ENCODE results near the gene MYG1. TPM values are rescaled to one million over a fixed set of nuclear protein-coding genes. Genes with fewer than 3 reads are reported as not detected.

MYG1 gene
- total RNA-seq, 4 donors from 2014 or later = 38.2 to 54.6 (median 46.3) TPM

DNA sequence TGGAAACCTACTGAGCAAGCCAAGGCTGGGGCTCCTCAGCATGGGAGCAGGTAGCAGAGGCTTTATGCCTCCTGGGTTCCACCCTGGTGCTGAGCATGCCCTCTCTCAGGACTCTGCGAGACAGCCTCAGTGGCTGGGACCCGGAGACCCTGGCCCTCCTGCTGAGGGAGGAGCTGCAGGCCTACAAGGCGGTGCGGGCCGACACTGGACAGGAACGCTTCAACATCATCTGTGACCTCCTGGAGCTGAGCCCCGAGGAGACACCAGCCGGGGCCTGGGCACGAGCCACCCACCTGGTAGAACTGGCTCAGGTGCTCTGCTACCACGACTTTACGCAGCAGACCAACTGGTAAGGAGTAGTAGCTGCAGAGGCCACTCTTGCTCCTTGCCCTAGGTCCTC lies 23.0 kb upstream of the MYG1 start:
- WGBS = 96% methylated on average over 8 of the region's 11 CpGs
- DNase-seq (ENCODE audit: low spot score in 2 of 2) = no peak
- H3K27me3 ChIP-seq = no peaks in the 10 kb centered on the region
- H3K4me1 ChIP-seq = no peaks in the 10 kb centered on the region
- no peaks in the 10 kb centered on the region for H3K9me3 ChIP-seq
- H3K27ac ChIP-seq = no peak overlapping the region
- H3K36me3 ChIP-seq = no peaks in the 10 kb centered on the region
- H3K4me3 ChIP-seq = no peak overlapping the region
- TF ChIP-seq POLR2A (IDR thresholded peaks at IDR 0.05) (no peak), EP300 (IDR thresholded peaks at IDR 0.05) (no peak), POLR2AphosphoS5 (IDR thresholded peaks at IDR 0.05) (no peak)
- TF ChIP-seq, protein P1, sequence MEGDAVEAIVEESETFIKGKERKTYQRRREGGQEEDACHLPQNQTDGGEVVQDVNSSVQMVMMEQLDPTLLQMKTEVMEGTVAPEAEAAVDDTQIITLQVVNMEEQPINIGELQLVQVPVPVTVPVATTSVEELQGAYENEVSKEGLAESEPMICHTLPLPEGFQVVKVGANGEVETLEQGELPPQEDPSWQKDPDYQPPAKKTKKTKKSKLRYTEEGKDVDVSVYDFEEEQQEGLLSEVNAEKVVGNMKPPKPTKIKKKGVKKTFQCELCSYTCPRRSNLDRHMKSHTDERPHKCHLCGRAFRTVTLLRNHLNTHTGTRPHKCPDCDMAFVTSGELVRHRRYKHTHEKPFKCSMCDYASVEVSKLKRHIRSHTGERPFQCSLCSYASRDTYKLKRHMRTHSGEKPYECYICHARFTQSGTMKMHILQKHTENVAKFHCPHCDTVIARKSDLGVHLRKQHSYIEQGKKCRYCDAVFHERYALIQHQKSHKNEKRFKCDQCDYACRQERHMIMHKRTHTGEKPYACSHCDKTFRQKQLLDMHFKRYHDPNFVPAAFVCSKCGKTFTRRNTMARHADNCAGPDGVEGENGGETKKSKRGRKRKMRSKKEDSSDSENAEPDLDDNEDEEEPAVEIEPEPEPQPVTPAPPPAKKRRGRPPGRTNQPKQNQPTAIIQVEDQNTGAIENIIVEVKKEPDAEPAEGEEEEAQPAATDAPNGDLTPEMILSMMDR (IDR thresholded peaks at IDR 0.05) = no peak

DNA sequence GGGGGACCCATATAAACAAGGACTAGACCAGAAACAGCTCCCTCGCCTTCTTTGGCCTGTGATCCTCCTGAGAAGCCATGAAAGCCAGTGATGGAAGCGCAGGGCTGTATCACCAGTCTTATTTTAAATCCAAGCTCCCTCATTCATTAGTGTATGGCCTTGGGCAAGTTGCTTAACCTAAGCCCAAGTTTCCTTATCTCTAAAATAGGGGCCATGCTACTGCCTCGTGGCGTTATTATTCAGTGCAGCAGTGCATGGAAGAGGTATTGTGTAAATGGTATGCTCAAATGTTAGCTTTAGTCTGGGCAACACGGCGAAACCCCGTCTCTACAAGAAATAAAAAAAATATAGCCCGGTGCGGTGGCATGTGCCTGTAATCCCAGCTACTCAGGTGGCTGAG lies 21.5 kb upstream of the MYG1 start:
- no peak for TF ChIP-seq POLR2AphosphoS5 (IDR thresholded peaks at IDR 0.05)
- TF ChIP-seq, protein P1 (IDR thresholded peaks at IDR 0.05) = no peak
- Histone ChIP-seq H3K36me3 (no peaks in the 10 kb centered on the region), H3K4me3 (no peak overlapping the region), H3K27ac (no peak overlapping the region), H3K9me3 (no peaks in the 10 kb centered on the region), H3K27me3 (no peaks in the 10 kb centered on the region), H3K4me1 (no peaks in the 10 kb centered on the region)
- DNase-seq (ENCODE audit: low spot score in 2 of 2) = no peak
- 94% methylated on average over 9 of the region's 9 CpGs for WGBS

DNA sequence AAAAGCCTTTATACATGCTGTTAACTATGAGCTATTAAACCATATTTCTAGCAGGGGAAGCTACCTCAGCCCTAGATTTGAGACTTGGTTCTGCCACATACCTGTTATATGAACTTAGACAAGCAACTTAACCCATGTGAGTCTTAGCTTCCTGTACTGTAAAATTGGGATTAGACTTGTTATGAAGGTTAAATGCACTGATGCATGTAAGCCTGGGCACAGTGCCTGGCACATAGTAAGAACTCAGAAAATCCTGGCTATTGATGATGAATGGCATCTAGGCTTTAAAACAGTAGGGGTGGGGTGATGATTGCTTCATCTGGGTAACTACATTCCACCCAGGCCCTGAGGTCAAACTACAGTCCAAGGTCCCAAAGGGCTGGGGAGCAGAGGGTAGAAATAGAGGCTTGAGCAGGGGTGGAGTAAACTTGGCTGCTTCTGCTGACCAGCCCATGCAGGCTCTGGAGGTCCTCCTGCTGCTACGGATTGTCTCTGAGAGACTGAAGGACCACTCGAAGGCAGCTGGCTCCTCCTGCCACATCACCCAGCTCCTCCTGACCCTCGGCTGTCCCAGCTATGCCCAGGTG lies 20.1 kb upstream of the MYG1 start:
- Histone ChIP-seq H3K27me3 (no peaks in the 10 kb centered on the region), H3K36me3 (peaks cover 6% of the 10 kb centered on the region), H3K9me3 (no peaks in the 10 kb centered on the region), H3K4me3 (no peak overlapping the region), H3K4me1 (no peaks in the 10 kb centered on the region), H3K27ac (peak overlapping the region; percentile 33)
- TF ChIP-seq POLR2AphosphoS5 (IDR thresholded peaks at IDR 0.05) (no peak), EP300 (IDR thresholded peaks at IDR 0.05) (no peak), POLR2A (IDR thresholded peaks at IDR 0.05) (no peak)
- TF ChIP-seq, protein P1 (IDR thresholded peaks at IDR 0.05) = no peak
- WGBS = 55% methylated on average over 2 of the region's 3 CpGs
- DNase-seq (ENCODE audit: low spot score in 2 of 2) = no peak

DNA sequence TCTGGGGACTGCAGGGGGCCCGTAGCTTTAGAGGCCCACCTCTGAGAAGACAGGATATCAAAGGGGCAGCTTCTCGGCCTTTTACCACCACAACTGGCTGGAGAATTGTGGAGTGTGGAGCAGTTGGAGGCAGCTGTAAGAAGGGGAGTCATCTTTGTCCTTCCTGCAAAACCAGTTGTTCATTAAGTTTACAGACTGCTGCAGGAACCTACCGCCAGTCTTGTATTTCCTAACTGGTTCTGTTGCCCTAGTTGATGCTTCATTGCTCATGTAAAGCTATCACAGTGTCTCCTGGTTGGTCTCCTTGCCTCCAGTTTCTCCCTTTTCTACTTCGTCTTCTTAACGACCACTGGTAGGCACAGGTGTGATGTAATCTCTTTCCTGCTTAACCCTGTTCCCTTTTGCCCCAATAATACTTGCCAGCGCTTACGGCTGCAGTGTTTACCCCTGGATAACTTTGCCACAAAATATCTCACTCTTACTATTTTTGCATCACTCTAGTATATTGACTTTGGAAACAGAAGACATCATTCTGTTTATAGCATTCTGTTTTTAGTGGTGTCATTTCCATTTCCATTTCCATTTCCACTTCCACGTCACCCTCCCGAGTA lies 19.5 kb upstream of the MYG1 start:
- Histone ChIP-seq H3K27ac (peak overlapping the region; percentile 33), H3K27me3 (no peaks in the 10 kb centered on the region), H3K4me1 (no peaks in the 10 kb centered on the region), H3K36me3 (peaks cover 6% of the 10 kb centered on the region), H3K4me3 (no peak overlapping the region), H3K9me3 (no peaks in the 10 kb centered on the region)
- 88% methylated on average over 9 of the region's 9 CpGs for WGBS
- TF ChIP-seq, protein P1 (IDR thresholded peaks at IDR 0.05) = no peak
- TF ChIP-seq POLR2AphosphoS5 (IDR thresholded peaks at IDR 0.05) (no peak), POLR2A (IDR thresholded peaks at IDR 0.05) (no peak), EP300 (IDR thresholded peaks at IDR 0.05) (no peak)
- DNase-seq (ENCODE audit: low spot score in 2 of 2) = no peak

DNA sequence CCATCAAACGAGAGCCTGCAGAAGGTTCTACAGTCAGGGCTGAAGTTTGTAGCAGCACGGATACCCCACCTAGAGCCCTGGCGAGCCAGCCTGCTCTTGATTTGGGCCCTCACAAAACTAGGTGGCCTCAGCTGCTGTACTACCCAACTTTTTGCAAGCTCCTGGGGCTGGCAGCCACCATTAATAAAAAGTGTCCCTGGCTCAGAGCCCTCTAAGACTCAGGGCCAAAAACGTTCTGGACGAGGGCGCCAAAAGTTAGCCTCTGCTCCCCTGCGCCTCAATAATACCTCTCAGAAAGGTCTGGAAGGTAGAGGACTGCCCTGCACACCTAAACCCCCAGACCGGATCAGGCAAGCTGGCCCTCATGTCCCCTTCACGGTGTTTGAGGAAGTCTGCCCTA lies 13.0 kb upstream of the MYG1 start:
- Histone ChIP-seq H3K9me3 (no peaks in the 10 kb centered on the region), H3K27me3 (no peaks in the 10 kb centered on the region), H3K4me1 (peaks cover 4% of the 10 kb centered on the region), H3K4me3 (no peak overlapping the region), H3K27ac (no peak overlapping the region), H3K36me3 (peaks cover 6% of the 10 kb centered on the region)
- no peak for DNase-seq (ENCODE audit: low spot score in 2 of 2)
- TF ChIP-seq EP300 (IDR thresholded peaks at IDR 0.05) (no peak), POLR2AphosphoS5 (IDR thresholded peaks at IDR 0.05) (no peak), POLR2A (IDR thresholded peaks at IDR 0.05) (no peak)
- TF ChIP-seq, protein P1 (IDR thresholded peaks at IDR 0.05) = no peak
- WGBS = no CpG with 5 or more reads among the region's 9 CpGs

All from suprapubic skin (tissue), 4 donors.